Measurements from ENCODE around the gene NLGN2. TPM values are rescaled to one million over a fixed set of nuclear protein-coding genes. Genes with fewer than 3 reads are reported as not detected.

NLGN2 gene
- total RNA-seq, 1 experiment from 2014 or later, result 76.7 TPM

DNA sequence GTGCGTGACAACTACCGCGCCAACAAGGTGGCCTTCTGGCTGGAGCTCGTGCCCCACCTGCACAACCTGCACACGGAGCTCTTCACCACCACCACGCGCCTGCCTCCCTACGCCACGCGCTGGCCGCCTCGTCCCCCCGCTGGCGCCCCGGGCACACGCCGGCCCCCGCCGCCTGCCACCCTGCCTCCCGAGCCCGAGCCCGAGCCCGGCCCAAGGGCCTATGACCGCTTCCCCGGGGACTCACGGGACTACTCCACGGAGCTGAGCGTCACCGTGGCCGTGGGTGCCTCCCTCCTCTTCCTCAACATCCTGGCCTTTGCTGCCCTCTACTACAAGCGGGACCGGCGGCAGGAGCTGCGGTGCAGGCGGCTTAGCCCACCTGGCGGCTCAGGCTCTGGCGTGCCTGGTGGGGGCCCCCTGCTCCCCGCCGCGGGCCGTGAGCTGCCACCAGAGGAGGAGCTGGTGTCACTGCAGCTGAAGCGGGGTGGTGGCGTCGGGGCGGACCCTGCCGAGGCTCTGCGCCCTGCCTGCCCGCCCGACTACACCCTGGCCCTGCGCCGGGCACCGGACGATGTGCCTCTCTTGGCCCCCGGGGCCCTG is 9.5 kb downstream of the NLGN2 start (continued):
- TF ChIP-seq AR (CRISPR knock-in tag; IDR thresholded peaks at IDR 0.05), result no peak
- TF ChIP-seq ZNF121 (CRISPR knock-in tag; IDR thresholded peaks at IDR 0.05), result no peak
- TF ChIP-seq TP53 (CRISPR knock-in tag; IDR thresholded peaks at IDR 0.05), result no peak
- no peak for TF ChIP-seq ATF1 (CRISPR knock-in tag; IDR thresholded peaks at IDR 0.05)
- TF ChIP-seq NR1H2 (CRISPR knock-in tag; IDR thresholded peaks at IDR 0.05), result no peak
- TF ChIP-seq RORB (CRISPR knock-in tag; IDR thresholded peaks at IDR 0.05), result no peak
- no peak for TF ChIP-seq STAT6 (CRISPR knock-in tag; conservative IDR thresholded peaks at IDR 0.05; ENCODE audit: low read depth)
- TF ChIP-seq TEAD1 (CRISPR knock-in tag; IDR thresholded peaks at IDR 0.05), result no peak
- no peak for TF ChIP-seq GRHL2 (CRISPR knock-in tag; IDR thresholded peaks at IDR 0.05; ENCODE audit: insufficient replicate concordance, severe bottlenecking)

DNA sequence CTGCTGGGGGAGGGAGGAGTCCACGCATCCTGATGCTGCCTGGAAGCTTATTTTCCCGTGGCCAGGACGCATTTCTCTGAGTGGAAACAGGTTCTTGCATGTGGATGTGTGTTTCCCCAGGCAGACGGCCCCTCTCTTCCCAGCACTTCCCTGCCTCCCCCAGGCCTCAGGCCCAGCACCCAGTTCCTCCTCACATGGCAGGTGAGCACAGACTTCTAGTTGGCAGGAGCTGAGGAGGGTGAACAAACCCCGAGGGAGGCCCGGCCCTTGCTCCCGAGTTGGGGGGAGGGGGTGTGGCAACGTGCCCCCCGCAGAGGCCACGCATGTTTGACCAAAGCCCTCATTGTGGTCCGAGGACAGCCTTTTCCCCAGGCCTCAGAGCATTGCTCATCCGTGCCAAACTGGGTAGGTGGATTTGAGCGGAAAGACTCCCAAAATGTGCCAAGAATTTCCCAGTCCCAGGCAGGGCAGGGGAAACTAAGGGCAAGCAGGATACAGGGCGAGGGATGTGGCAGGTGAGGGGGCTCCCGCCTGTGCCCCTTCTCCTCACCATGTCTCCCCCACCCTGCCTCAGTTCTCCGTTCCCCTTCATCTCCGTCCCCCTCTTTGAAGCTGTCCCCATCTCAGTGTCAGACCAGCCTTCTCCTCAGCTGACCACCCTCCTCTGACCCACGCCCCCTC is 11.0 kb downstream of the NLGN2 start:
- H3K9me3 Mint-ChIP-seq, result no peaks in the 10 kb centered on the region
- no peak overlapping the region for H3K4me3 Mint-ChIP-seq
- no peak overlapping the region for H3K27ac Mint-ChIP-seq
- no peak for ATAC-seq
- ChIA-PET POLR2A (no interaction called here), CTCF (interaction anchor here (1.4 to 2.0 kb wide), 4 partner anchors 15 to 38 kb away, joined by 3 to 7 read pairs (median 6); partner anchors contain the start of genes PLSCR3, TMEM102 and TMEM256)
- peaks cover 15% of the 10 kb centered on the region; the same call in 1 of the 2 replicates for H3K36me3 Mint-ChIP-seq
- peaks cover 15% of the 10 kb centered on the region for H3K4me1 Mint-ChIP-seq
- no peak for DNase-seq (ENCODE audit: low spot score)
- H3K27me3 Mint-ChIP-seq (ENCODE audit: low read depth), result no peaks in the 10 kb centered on the region
- TF ChIP-seq ZNF423 (CRISPR knock-in tag; IDR thresholded peaks at IDR 0.05) (no peak), ZNF138 (CRISPR knock-in tag; conservative IDR thresholded peaks at IDR 0.05) (no peak), PRDM15 (CRISPR knock-in tag; IDR thresholded peaks at IDR 0.05) (no peak), NR2C2 (CRISPR knock-in tag; IDR thresholded peaks at IDR 0.05) (no peak), USF2 (CRISPR knock-in tag; IDR thresholded peaks at IDR 0.05) (no peak), ZNF219 (CRISPR knock-in tag; IDR thresholded peaks at IDR 0.05; ENCODE audit: borderline replicate concordance) (no peak), ETV6 (CRISPR knock-in tag; IDR thresholded peaks at IDR 0.05) (no peak), KAT7 (CRISPR knock-in tag; IDR thresholded peaks at IDR 0.05; ENCODE audit: borderline replicate concordance) (no peak)
- TF ChIP-seq, protein P1, sequence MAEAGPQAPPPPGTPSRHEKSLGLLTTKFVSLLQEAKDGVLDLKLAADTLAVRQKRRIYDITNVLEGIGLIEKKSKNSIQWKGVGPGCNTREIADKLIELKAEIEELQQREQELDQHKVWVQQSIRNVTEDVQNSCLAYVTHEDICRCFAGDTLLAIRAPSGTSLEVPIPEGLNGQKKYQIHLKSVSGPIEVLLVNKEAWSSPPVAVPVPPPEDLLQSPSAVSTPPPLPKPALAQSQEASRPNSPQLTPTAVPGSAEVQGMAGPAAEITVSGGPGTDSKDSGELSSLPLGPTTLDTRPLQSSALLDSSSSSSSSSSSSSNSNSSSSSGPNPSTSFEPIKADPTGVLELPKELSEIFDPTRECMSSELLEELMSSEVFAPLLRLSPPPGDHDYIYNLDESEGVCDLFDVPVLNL (CRISPR knock-in tag; IDR thresholded peaks at IDR 0.05; ENCODE audit: borderline replicate concordance, low read depth), result no peak
- TF ChIP-seq, protein P2, sequence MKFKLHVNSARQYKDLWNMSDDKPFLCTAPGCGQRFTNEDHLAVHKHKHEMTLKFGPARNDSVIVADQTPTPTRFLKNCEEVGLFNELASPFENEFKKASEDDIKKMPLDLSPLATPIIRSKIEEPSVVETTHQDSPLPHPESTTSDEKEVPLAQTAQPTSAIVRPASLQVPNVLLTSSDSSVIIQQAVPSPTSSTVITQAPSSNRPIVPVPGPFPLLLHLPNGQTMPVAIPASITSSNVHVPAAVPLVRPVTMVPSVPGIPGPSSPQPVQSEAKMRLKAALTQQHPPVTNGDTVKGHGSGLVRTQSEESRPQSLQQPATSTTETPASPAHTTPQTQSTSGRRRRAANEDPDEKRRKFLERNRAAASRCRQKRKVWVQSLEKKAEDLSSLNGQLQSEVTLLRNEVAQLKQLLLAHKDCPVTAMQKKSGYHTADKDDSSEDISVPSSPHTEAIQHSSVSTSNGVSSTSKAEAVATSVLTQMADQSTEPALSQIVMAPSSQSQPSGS (CRISPR knock-in tag; IDR thresholded peaks at IDR 0.05; ENCODE audit: borderline replicate concordance, low read depth), result no peak
- TF ChIP-seq, protein P3, sequence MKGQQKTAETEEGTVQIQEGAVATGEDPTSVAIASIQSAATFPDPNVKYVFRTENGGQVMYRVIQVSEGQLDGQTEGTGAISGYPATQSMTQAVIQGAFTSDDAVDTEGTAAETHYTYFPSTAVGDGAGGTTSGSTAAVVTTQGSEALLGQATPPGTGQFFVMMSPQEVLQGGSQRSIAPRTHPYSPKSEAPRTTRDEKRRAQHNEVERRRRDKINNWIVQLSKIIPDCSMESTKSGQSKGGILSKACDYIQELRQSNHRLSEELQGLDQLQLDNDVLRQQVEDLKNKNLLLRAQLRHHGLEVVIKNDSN (CRISPR knock-in tag; IDR thresholded peaks at IDR 0.05), result no peak
- TF ChIP-seq, protein P4, sequence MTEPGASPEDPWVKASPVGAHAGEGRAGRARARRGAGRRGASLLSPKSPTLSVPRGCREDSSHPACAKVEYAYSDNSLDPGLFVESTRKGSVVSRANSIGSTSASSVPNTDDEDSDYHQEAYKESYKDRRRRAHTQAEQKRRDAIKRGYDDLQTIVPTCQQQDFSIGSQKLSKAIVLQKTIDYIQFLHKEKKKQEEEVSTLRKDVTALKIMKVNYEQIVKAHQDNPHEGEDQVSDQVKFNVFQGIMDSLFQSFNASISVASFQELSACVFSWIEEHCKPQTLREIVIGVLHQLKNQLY (CRISPR knock-in tag; IDR thresholded peaks at IDR 0.05), result no peak

Measured in WTC11 (cell line).